ENCODE data around the gene PAEP.

DNA sequence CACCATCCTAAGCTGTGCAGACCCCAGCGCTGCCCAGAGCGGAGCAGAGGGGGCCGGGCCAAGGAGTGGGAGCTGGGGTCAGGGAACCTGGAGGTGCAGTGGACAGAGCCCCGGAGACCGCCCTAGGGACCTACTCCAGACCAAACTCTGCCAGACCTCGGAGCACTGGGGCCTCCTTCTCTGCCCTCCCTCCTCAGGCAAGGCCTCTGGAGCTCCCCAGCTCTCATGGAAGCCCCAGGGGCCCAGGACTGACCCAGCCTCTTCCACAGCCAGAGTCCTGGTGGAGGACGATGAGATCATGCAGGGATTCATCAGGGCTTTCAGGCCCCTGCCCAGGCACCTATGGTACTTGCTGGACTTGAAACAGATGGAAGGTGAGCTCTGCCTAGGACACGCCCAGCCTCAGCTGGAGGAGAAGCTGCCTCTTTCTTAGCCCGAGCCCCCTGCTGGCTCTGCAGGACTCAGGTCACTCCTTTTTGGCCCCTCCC lies 3.6 kb downstream of the PAEP start:
- TF ChIP-seq GATA2 (IDR thresholded peaks at IDR 0.05; ENCODE audit: low read depth, low read length) (no peak), GATA3 (IDR thresholded peaks at IDR 0.05; ENCODE audit: low read depth, low read length) (no peak)
